ENCODE results near the gene ORC3. TPM values are rescaled to one million over a fixed set of nuclear protein-coding genes. Genes with fewer than 3 reads are reported as not detected.

ORC3 gene
- total and polyA plus RNA-seq, 10 of the 15 experiments (the other 5 are each of a cell fraction or from before 2014, with no cell fraction given) = 27.2 to 76.3 (median 54.6) TPM

- TF ChIP-seq NR2C1 (IDR thresholded peaks at IDR 0.05) (no peak), PBX3 (IDR thresholded peaks at IDR 0.05; ENCODE audit: insufficient replicate concordance, low read depth, low read length) (peak; percentile 55), ZNF24 (IDR thresholded peaks at IDR 0.05) (peak; percentile 55; the same call in 1 of the 2 replicates), PAX8 (IDR thresholded peaks at IDR 0.05) (no peak), SMAD1 (IDR thresholded peaks at IDR 0.05; ENCODE audit: low read depth, partially characterized antibody) (no peak), CHD2 (IDR thresholded peaks at IDR 0.05; ENCODE audit: borderline replicate concordance, low read depth, low read length) (no peak), PML (IDR thresholded peaks at IDR 0.05; ENCODE audit: low read length) (0 out of 2 replicates have a peak, but pooled peaks have one; percentile 36), EED (IDR thresholded peaks at IDR 0.05; ENCODE audit: low read depth) (peak; percentile 62), ZNF217 (IDR thresholded peaks at IDR 0.05) (peak; percentile 98), BCLAF1 (IDR thresholded peaks at IDR 0.05) (no peak), HDAC2 (IDR thresholded peaks at IDR 0.05) (no peak), PKNOX1 (IDR thresholded peaks at IDR 0.05) (peak; percentile 88), IRF3 (IDR thresholded peaks at IDR 0.05) (no peak), SREBF2 (IDR thresholded peaks at IDR 0.05; ENCODE audit: low read length) (no peak), NBN (IDR thresholded peaks at IDR 0.05) (peak; percentile 74), IRF5 (IDR thresholded peaks at IDR 0.05; ENCODE audit: borderline replicate concordance) (no peak), NRF1 (conservative IDR thresholded peaks at IDR 0.05; ENCODE audit: low read depth, low read length) (no peak), NFXL1 (IDR thresholded peaks at IDR 0.05; ENCODE audit: borderline replicate concordance) (no peak), HDGF (IDR thresholded peaks at IDR 0.05) (no peak), E2F8 (IDR thresholded peaks at IDR 0.05; ENCODE audit: low read depth, partially characterized antibody) (no peak), PAX5 (IDR thresholded peaks at IDR 0.05; ENCODE audit: borderline replicate concordance, low read depth, low read length) (peak; percentile 74)
Observed at GRCh38 chr6:87705070-87705691, 115.2 kb downstream of the ORC3 start (continued).
